GM23248 (cell line): ENCODE results near the gene PARD3B.

Experiments used
- EZH2 ChIP-seq: fragments of 200-600 bp; sonication (generic); IDR thresholded peaks from 2 replicates; pipeline ENCODE4 v1.6.1; 2018; ENCODE audit warnings: antibody characterized with exemption, mild to moderate bottlenecking; ENCODE audit not compliant: insufficient read depth, poor library complexity, severe bottlenecking
- EZH2phosphoT487 ChIP-seq: fragments of 200-600 bp; sonication (generic); IDR thresholded peaks from 2 replicates; pipeline ENCODE4 v1.6.1; 2018; ENCODE audit warnings: antibody characterized with exemption, moderate library complexity, mild to moderate bottlenecking, low read depth; ENCODE audit not compliant: insufficient read depth

- no peak for TF ChIP-seq EZH2
- no peak for TF ChIP-seq EZH2phosphoT487
These were observed 1097.5 kb downstream of the PARD3B start for GRCh38 chr2:205642599-205643356.
